Renal cortical epithelial cell (primary cell): ENCODE results near the gene GDPD5. TPM values are rescaled to one million over a fixed set of nuclear protein-coding genes. Genes with fewer than 3 reads are reported as not detected.
A peak's percentile ranks its signal among the peaks of the same experiment; 100 is the strongest.
"Not testable (repeated sequence)": the region's sequence is repeated elsewhere in the genome, so short reads cannot be mapped to it uniquely, and the experiment has no call there.

ENCODE experiments used
- DNase-seq: peaks from one replicate; pipeline ENCODE4 v3.0.0-alpha.2; 2011; ENCODE audit warnings: low read depth
- total RNA-seq: library from RNA; depleted of rRNA; stranded (reverse); fragments of >200 nt; gene quantifications from 2 replicates; pipeline ENCODE4 v1.2.3, GENCODE V29; 2014

The GDPD5 gene
- total RNA-seq, 1 donor from 2014 or later, result 3.0 TPM

GRCh38 chr11:75428989-75429640, 96.6 kb downstream of the GDPD5 start:
- DNase-seq, result no peak

GRCh38 chr11:75428281-75428724, 97.4 kb downstream of the GDPD5 start:
- DNase-seq, result peak; percentile 92

GRCh38 chr11:75427181-75427580, 98.6 kb downstream of the GDPD5 start:
- no peak for DNase-seq

- no peak for DNase-seq
Measured at GRCh38 chr11:75426720-75427086, 99.0 kb downstream of the GDPD5 start.

GRCh38 chr11:75425422-75425821, 100.3 kb downstream of the GDPD5 start:
- no peak for DNase-seq

GRCh38 chr11:75424396-75424795, 101.3 kb downstream of the GDPD5 start:
- no peak for DNase-seq

GRCh38 chr11:75423721-75424120, 102.0 kb downstream of the GDPD5 start:
- DNase-seq, result no peak

GRCh38 chr11:75422248-75423231, 103.2 kb downstream of the GDPD5 start:
- DNase-seq, result no peak

- no peak for DNase-seq
Measured at GRCh38 chr11:75421902-75422247, 103.9 kb downstream of the GDPD5 start.

GRCh38 chr11:75421035-75421602, 104.6 kb downstream of the GDPD5 start:
- no peak for DNase-seq

GRCh38 chr11:75420224-75421034, 105.3 kb downstream of the GDPD5 start:
- DNase-seq, result no peak

- no peak for DNase-seq
Measured at GRCh38 chr11:75413864-75414263, 111.9 kb downstream of the GDPD5 start.

GRCh38 chr11:75413146-75413545, 112.6 kb downstream of the GDPD5 start:
- not testable (repeated sequence) for DNase-seq

- DNase-seq, result not testable (repeated sequence)
Measured at GRCh38 chr11:75409971-75410370, 115.8 kb downstream of the GDPD5 start.

GRCh38 chr11:75408957-75409219, 116.9 kb downstream of the GDPD5 start:
- no peak for DNase-seq

GRCh38 chr11:75406338-75406777, 119.4 kb downstream of the GDPD5 start:
- no peak for DNase-seq

GRCh38 chr11:75403983-75404658, 121.6 kb downstream of the GDPD5 start:
- DNase-seq, result no peak

GRCh38 chr11:75403037-75403436, 122.7 kb downstream of the GDPD5 start:
- peak; percentile 45 for DNase-seq

GRCh38 chr11:75402002-75402773, 123.6 kb downstream of the GDPD5 start:
- DNase-seq, result no peak

- peak; percentile 17 for DNase-seq
Measured at GRCh38 chr11:75400146-75400865, 125.4 kb downstream of the GDPD5 start.
